GM12801 (cell line): ENCODE measurements around the gene SLC45A3.

ENCODE experiments used
- CTCF ChIP-seq: IDR thresholded peaks from one replicate; pipeline ENCODE4 v1.5.1; 2011; ENCODE audit warnings: control low read depth; ENCODE audit not compliant: insufficient read length; ENCODE audit errors: extremely low read depth

SLC45A3 gene

GRCh38 chr1:205610901-205611466, 69.3 kb downstream of the SLC45A3 start:
- TF ChIP-seq CTCF: no peak

GRCh38 chr1:205610036-205610435, 70.3 kb downstream of the SLC45A3 start:
- TF ChIP-seq CTCF: no peak
